ENCODE measurements around the gene CACNA1D.

The CACNA1D gene

GRCh38 chr3:53806182-53807116, 312.0 kb downstream of the CACNA1D start:
- TF ChIP-seq CTCF (IDR thresholded peaks at IDR 0.05; ENCODE audit: low read depth, low read length) = no peak; the same call in none of the 2 replicates
- DNase-seq (ENCODE audit: extremely low read depth, low read depth) = peak; percentile 25

- DNase-seq (ENCODE audit: extremely low read depth, low read depth) = no peak
- TF ChIP-seq CTCF (IDR thresholded peaks at IDR 0.05; ENCODE audit: low read depth, low read length) = no peak
These were observed 312.9 kb downstream of the CACNA1D start for GRCh38 chr3:53807117-53807810.

- no peak for DNase-seq (ENCODE audit: extremely low read depth, low read depth)
- no peak for TF ChIP-seq CTCF (IDR thresholded peaks at IDR 0.05; ENCODE audit: low read depth, low read length)
These were observed 314.1 kb downstream of the CACNA1D start for GRCh38 chr3:53808496-53808895.

- no peak for TF ChIP-seq CTCF (IDR thresholded peaks at IDR 0.05; ENCODE audit: low read depth, low read length)
- no peak for DNase-seq (ENCODE audit: extremely low read depth, low read depth)
These were observed 314.9 kb downstream of the CACNA1D start for GRCh38 chr3:53809267-53809666.

- TF ChIP-seq CTCF (IDR thresholded peaks at IDR 0.05; ENCODE audit: low read depth, low read length) = no peak
- DNase-seq (ENCODE audit: extremely low read depth, low read depth) = no peak
These were observed 315.5 kb downstream of the CACNA1D start for GRCh38 chr3:53809764-53810400.

- no peak for TF ChIP-seq CTCF (IDR thresholded peaks at IDR 0.05; ENCODE audit: low read depth, low read length)
- DNase-seq (ENCODE audit: extremely low read depth, low read depth) = no peak
These were observed 316.9 kb downstream of the CACNA1D start for GRCh38 chr3:53811143-53811927.

Measured in AG09319 (cell line).